ENCODE data around the gene TLCD3A.

The TLCD3A gene

DNA sequence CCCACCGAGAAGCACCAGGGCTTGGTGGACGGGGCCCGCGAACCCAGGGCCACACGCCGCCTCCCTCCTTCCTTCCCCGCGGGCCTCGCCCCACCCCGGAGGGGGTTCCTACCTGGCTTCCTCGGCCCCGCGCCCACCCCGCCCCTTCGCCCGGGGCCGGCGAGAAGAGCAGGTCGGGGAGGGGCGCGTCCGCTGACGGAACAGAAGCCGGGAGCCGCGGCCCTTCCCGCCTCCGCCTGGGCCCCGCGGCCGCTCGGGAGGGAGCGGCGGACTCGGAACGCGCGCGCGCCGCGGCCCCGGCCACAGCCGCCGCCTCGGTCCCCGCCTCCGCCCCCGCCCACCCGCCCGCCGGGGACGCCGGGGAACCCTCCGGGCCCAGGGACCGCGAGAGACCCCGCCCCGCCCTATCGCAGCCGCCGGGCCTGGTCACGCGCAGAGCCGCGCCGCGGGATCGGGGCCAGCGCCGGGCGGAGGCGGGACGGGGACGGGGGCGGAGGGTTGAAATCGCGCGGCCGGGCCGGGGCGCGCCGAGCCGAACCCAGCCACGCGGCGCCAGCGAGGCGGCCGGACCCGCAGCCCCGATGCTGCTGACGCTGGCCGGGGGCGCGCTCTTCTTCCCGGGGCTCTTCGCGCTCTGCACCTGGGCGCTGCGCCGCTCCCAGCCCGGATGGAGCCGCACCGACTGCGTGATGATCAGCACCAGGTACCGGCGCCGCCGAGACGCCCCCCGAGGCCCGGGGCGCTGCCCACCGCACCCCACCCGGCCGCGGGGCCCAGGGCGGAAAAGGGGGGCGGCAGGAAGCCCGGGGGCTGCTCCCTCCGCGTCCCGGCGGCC lies at the start of gene TLCD3A:
TLCD3A (plus strand) TSS at position 530 of the 835 bp plus-strand sequence; CDS start at position 582, 52 bp downstream.
- H3K4me3 Mint-ChIP-seq = peak within 1 kb of the TSS; percentile 85
- peaks cover 29% of the 10 kb centered on the region for H3K27me3 Mint-ChIP-seq
- CTCF ChIA-PET = no interaction called here
- peaks cover 22% of the 10 kb centered on the region for H3K4me1 Mint-ChIP-seq
- no peaks in the 10 kb centered on the region for H3K9me3 Mint-ChIP-seq
- DNase-seq = peak; percentile 74
- peak within 1 kb of the TSS; percentile 77 for H3K27ac Mint-ChIP-seq
- peaks cover 27% of the 10 kb centered on the region for H3K36me3 Mint-ChIP-seq

DNA sequence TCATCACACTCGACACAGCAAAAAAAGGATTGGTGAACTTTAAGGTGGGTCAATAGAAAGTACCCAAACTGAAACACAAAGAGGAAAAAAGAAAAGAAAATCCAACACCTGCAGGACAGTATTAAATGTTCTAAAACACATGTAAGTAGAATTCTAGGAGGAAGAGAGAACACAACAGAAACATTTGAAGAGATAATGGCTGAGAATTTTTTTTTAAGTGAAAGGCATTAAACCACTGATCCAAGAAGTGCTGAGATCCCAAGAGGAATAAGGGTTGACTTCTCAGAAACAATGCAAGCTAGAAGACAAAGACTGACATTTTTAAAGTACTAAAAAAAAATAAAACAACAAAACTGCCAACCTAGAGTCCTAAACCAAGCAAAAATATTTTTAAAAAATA lies 49.4 kb upstream of the TLCD3A start:
- Mint-ChIP-seq H3K27ac (no peak overlapping the region), H3K9me3 (no peaks in the 10 kb centered on the region)
- CTCF ChIA-PET = interaction anchor here (0.6 to 1.2 kb wide), 3 partner anchors 18 to 271 kb away, joined by 3 to 6 read pairs (median 6); no protein-coding TSS in a partner anchor

GRCh38 chr17:683499-684254 lies 48.7 kb upstream of the TLCD3A start:
- H3K27ac Mint-ChIP-seq = no peak overlapping the region
- H3K9me3 Mint-ChIP-seq = no peaks in the 10 kb centered on the region
- no peak overlapping the region for H3K4me3 Mint-ChIP-seq
- peaks cover 29% of the 10 kb centered on the region for H3K36me3 Mint-ChIP-seq
- H3K27me3 Mint-ChIP-seq = no peaks in the 10 kb centered on the region
- CTCF ChIA-PET = interaction anchor here (0.9 to 1.2 kb wide), 2 partner anchors 17 to 272 kb away, joined by 6 read pairs; no protein-coding TSS in a partner anchor
- H3K4me1 Mint-ChIP-seq = peaks cover 22% of the 10 kb centered on the region
- no peak for DNase-seq

More for the DNA sequence above, 49.4 kb upstream of the TLCD3A start:
- peaks cover 26% of the 10 kb centered on the region for H3K36me3 Mint-ChIP-seq
- DNase-seq = no peak
- peaks cover 19% of the 10 kb centered on the region for H3K4me1 Mint-ChIP-seq
- H3K27me3 Mint-ChIP-seq = no peaks in the 10 kb centered on the region
- H3K4me3 Mint-ChIP-seq = no peak overlapping the region

GRCh38 chr17:685006-685405 lies 47.4 kb upstream of the TLCD3A start:
- no peak overlapping the region for H3K27ac Mint-ChIP-seq
- H3K36me3 Mint-ChIP-seq = peaks cover 30% of the 10 kb centered on the region
- no peaks in the 10 kb centered on the region for H3K9me3 Mint-ChIP-seq
- H3K4me3 Mint-ChIP-seq = no peak overlapping the region
- H3K4me1 Mint-ChIP-seq = peaks cover 22% of the 10 kb centered on the region
- DNase-seq = no peak
- no peaks in the 10 kb centered on the region for H3K27me3 Mint-ChIP-seq
- CTCF ChIA-PET = interaction anchor here (5.1 kb wide), 1 partner anchor 273 kb away, joined by 52 read pairs; a partner anchor contains a TSS

- Mint-ChIP-seq H3K27ac (no peak overlapping the region), H3K9me3 (no peaks in the 10 kb centered on the region)
- peak; percentile 36 for DNase-seq
Observed at GRCh38 chr17:688100-688989, 44.1 kb upstream of the TLCD3A start.

DNA sequence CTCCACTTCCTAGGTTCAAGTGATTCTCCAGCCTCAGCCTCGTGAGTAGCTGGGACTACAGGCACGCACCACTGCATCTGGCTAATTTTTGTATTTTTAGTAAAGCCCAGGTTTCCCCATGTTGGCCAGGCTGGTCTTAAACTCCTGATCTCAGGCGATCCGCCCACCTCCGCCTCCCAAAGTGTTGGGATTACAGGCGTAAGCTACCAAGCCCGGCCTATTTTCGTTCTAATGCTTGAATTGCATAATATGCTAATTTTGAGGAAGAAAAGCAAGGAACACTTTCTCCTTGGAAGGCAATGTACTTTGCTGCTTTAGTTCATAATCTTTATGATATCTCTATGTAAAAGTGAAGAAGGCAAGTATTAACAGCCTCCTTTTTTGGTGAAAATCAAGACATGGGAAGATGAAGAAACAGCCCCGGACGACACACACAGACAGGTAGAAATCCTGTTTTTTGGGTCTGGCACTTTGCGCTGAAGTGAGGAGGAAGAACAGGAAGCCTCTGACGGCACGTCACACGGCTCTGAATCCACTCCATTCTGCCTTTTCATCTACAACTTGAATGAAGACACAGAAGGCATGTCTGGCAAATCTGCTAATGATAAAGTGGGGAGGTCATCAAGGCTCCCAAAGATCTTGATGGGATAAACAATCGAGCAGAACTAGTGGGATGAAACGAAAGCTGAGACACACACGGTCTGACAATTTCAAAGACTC lies 42.7 kb upstream of the TLCD3A start:
- Mint-ChIP-seq H3K9me3 (no peaks in the 10 kb centered on the region), H3K4me3 (no peak overlapping the region), H3K27me3 (no peaks in the 10 kb centered on the region), H3K36me3 (peaks cover 26% of the 10 kb centered on the region), H3K27ac (no peak overlapping the region), H3K4me1 (peaks cover 4% of the 10 kb centered on the region)
- no peak for DNase-seq
- CTCF ChIA-PET = interaction anchor here (3.0 to 5.1 kb wide), 3 partner anchors 11 to 278 kb away, joined by 21 to 52 read pairs (median 27); a partner anchor contains a TSS

More at GRCh38 chr17:688100-688989, 44.1 kb upstream of the TLCD3A start:
- CTCF ChIA-PET = interaction anchor here (0.6 to 5.1 kb wide), 5 partner anchors 11 to 277 kb away, joined by 3 to 52 read pairs (median 3); a partner anchor contains a TSS
- Mint-ChIP-seq H3K27me3 (no peaks in the 10 kb centered on the region), H3K4me3 (no peak overlapping the region), H3K36me3 (peaks cover 30% of the 10 kb centered on the region), H3K4me1 (peaks cover 4% of the 10 kb centered on the region)

- no peak overlapping the region for H3K4me3 Mint-ChIP-seq
- CTCF ChIA-PET = interaction anchor here (3.0 to 4.5 kb wide), 2 partner anchors 10 to 278 kb away, joined by 21 to 27 read pairs; no protein-coding TSS in a partner anchor
- no peak for DNase-seq
- no peaks in the 10 kb centered on the region for H3K9me3 Mint-ChIP-seq
- H3K27ac Mint-ChIP-seq = no peak overlapping the region
- H3K4me1 Mint-ChIP-seq = peaks cover 4% of the 10 kb centered on the region
- H3K36me3 Mint-ChIP-seq = peaks cover 30% of the 10 kb centered on the region
- H3K27me3 Mint-ChIP-seq = no peaks in the 10 kb centered on the region
Observed at GRCh38 chr17:690361-690760, 42.0 kb upstream of the TLCD3A start.

- CTCF ChIA-PET = interaction anchor here (3.0 to 4.5 kb wide), 2 partner anchors 9 to 279 kb away, joined by 21 to 27 read pairs; no protein-coding TSS in a partner anchor
- Mint-ChIP-seq H3K36me3 (peaks cover 27% of the 10 kb centered on the region), H3K27me3 (no peaks in the 10 kb centered on the region), H3K4me3 (no peak overlapping the region), H3K4me1 (peaks cover 4% of the 10 kb centered on the region), H3K27ac (no peak overlapping the region), H3K9me3 (no peaks in the 10 kb centered on the region)
- DNase-seq = no peak
Observed at GRCh38 chr17:691423-691822, 41.0 kb upstream of the TLCD3A start.

- CTCF ChIA-PET = interaction anchor here (3.0 to 4.5 kb wide), 2 partner anchors 8 to 280 kb away, joined by 21 to 27 read pairs; no protein-coding TSS in a partner anchor
- H3K4me3 Mint-ChIP-seq = no peak overlapping the region
- H3K4me1 Mint-ChIP-seq = peaks cover 4% of the 10 kb centered on the region
- H3K9me3 Mint-ChIP-seq = no peaks in the 10 kb centered on the region
- DNase-seq = no peak
- H3K27ac Mint-ChIP-seq = no peak overlapping the region
- no peaks in the 10 kb centered on the region for H3K27me3 Mint-ChIP-seq
- peaks cover 31% of the 10 kb centered on the region for H3K36me3 Mint-ChIP-seq
Observed at GRCh38 chr17:692116-692515, 40.3 kb upstream of the TLCD3A start.

DNA sequence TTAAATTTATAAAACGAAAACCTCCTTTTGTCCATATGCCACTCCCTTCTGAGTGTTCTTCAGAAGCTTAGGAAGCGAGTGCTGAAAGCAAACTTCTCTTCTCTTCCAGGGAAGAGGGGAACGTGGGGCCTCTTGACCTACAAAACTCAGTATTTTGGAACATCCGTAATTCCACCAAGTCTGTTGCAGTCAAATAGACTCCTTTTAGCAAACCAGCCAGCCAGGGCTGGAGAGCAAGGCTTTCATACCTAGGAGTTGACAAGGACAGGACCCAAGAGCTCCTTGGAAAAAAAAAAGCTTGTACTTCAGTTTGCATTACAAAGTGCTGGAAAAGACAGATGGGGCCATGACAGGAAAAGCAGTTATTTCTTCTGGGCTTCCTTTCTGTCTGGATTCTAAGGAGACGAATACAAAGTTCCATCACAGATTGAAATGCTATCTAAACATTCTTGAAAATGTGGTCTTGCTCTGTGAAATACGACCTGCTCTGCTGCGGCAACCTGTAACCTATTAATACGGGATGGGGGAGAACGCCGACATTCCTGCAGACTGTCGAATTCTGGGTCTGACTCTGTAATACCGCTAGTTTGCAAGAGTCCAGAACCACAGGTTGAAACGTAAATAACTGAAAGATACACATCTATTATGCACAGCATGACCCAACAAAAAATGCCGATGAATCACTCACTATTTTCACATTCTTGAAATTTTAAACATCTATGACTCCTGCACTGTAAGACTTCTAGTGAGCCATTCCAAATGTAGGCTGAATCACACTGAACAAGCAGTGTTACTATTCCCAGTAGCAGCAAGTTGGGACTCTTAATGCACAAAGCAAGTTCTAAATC lies 38.4 kb upstream of the TLCD3A start:
- Mint-ChIP-seq H3K9me3 (no peaks in the 10 kb centered on the region), H3K27me3 (no peaks in the 10 kb centered on the region), H3K4me1 (no peaks in the 10 kb centered on the region), H3K4me3 (no peak overlapping the region), H3K27ac (no peak overlapping the region), H3K36me3 (peaks cover 28% of the 10 kb centered on the region)
- CTCF ChIA-PET = interaction anchor here (2.1 to 4.5 kb wide), 2 partner anchors 282 kb away, joined by 9 to 27 read pairs; no protein-coding TSS in a partner anchor
- no peak for DNase-seq

DNA sequence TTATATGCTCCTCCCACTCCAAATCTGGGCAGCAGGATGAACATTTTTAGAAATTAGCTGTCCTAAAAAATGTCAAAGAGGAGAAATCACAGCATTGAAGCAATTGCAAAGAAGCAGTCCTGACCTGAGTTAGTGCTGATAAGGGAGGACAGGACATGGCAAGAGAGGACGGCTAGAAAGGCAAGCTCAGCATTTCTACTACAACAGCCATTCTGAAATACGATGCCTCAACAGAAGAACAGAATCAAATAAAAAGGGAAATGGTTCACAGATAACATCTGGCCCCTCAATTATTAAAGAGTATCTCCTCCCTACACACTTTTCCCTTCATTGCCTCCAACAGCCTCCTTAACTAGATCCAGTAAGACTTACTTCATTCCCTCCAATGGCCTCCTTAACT lies 36.0 kb upstream of the TLCD3A start:
- no peak for DNase-seq
- no peaks in the 10 kb centered on the region for H3K4me1 Mint-ChIP-seq
- peak overlapping the region; percentile 10 for H3K27ac Mint-ChIP-seq
- no peaks in the 10 kb centered on the region for H3K9me3 Mint-ChIP-seq
- no peak overlapping the region for H3K4me3 Mint-ChIP-seq
- no peaks in the 10 kb centered on the region for H3K27me3 Mint-ChIP-seq
- H3K36me3 Mint-ChIP-seq = peaks cover 19% of the 10 kb centered on the region
- CTCF ChIA-PET = interaction anchor here (2.1 kb wide), 1 partner anchor 284 kb away, joined by 9 read pairs; no protein-coding TSS in a partner anchor

- no peaks in the 10 kb centered on the region for H3K27me3 Mint-ChIP-seq
Observed at GRCh38 chr17:697682-698081, 34.7 kb upstream of the TLCD3A start.

More at GRCh38 chr17:697682-698081, 34.7 kb upstream of the TLCD3A start:
- no peaks in the 10 kb centered on the region for H3K4me1 Mint-ChIP-seq
- DNase-seq = no peak
- no peak overlapping the region for H3K27ac Mint-ChIP-seq
- no peaks in the 10 kb centered on the region for H3K9me3 Mint-ChIP-seq
- H3K36me3 Mint-ChIP-seq = peaks cover 17% of the 10 kb centered on the region
- CTCF ChIA-PET = interaction anchor here (0.6 to 5.9 kb wide), 4 partner anchors 9 to 286 kb away, joined by 3 to 99 read pairs (median 10); a partner anchor contains a TSS
- H3K4me3 Mint-ChIP-seq = no peak overlapping the region

All from activated naive CD4-positive, alpha-beta T cell treated with anti-CD3 and anti-CD28 coated beads, Interleukin-2, amount 10 ng/mL, durations not matched to agents 7 days and 5 days (primary cell).